HS-27A (cell line): ENCODE results near the gene SYCP2.

Experiments used
- DNase-seq: peaks from one replicate; pipeline ENCODE4 v3.0.0-alpha.2; 2012; ENCODE audit warnings: low read depth, missing footprints

Gene SYCP2

DNA sequence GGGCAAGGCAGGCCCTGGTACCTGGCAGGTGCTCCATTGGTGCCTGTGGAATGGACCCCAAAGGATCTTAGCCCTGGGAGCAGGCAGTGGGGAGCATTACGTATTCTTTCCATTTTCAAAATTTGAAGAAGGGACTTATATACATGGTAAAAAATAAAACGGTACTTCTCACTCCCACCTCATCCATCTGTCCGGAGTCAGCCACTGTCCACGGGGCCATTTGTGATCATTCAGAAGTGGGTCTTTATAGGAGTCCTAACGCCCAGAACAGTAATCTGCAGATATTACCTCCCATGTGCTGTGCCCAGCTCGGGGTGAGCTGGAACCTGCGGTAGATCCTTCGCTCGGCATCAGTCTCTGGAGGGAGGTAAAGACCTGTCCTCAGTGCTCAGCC is 110.4 kb downstream of the SYCP2 start:
- DNase-seq, result no peak

DNA sequence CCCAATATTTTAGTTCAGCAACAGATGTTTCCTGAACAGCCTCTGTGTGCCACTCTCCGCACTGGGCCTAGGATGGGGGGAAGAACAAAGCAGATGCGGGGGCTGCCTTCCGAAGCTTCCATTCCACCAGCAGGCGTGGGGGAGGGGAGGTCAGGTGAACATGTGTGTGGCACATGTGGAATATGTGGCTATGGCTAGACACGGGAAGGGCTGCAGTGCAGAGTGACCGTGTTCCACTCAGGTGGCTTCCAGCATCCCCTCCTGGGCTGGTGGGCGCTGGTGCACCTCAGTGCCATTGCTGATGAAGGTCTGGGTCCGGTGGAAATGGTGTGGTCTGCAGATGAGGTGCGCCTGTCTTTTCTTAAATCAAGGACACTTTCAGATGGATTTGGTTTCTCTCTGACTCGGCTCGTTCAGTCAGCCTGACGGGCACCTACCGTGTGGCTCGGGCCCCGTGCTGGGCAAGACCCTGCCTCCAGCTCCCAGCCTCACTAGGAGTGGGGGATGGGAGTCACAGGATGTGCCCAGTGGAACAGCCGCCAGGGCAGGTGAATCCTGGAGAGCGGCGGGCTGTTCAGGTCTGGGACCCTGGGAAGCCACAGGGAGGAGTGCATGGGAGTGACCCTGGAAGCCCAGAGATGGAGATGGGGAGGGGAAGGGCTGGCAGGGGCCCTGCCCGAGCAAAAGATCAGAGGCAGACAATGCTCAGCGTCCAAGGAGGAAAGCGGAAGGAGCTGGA is 111.0 kb downstream of the SYCP2 start:
- DNase-seq, result no peak

DNA sequence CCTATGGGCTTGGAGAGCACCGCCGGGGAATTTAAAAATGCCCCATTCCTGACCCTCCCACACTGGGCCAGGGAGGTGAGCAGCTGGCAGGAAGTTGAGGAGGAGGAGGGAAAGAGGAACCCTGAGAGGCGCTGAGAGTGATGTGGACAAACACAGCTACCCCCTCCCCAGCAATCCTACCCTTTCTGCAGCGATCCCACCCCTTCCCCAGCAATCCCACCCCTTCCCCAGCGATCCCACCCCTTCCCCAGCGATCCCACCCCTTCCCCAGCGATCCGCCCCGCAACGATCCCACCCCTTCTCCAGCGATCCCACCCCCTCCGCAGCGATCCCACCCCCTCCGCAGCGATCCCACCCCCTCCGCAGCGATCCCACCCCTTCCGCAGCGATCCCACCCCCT is 111.6 kb downstream of the SYCP2 start:
- DNase-seq, result no peak

GRCh38 chr20:59821201-59821600 is 112.2 kb downstream of the SYCP2 start:
- DNase-seq, result no peak

GRCh38 chr20:59820204-59821041 is 113.0 kb downstream of the SYCP2 start:
- DNase-seq, result no peak

GRCh38 chr20:59819496-59820203 is 113.8 kb downstream of the SYCP2 start:
- DNase-seq, result no peak

DNA sequence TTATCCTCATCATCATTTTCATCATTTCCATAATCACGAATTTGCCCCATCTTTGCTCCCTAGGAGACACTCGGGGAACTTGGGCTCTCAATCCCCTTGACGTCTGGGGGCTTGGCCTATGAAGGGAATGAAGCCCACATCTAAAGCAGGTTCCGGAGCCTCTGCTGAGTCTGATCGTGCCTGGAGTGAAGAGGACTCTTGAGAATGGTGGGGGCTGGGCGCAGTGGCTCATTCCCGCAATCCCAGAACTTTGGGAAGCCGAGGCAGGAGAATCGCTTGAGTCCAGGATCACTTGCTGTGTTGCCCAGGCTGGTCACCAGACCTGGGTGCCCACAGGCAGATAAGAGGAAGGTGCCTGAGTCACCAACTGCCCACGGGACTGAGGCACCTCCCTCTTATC is 114.5 kb downstream of the SYCP2 start:
- DNase-seq, result no peak

- no peak for DNase-seq
Observed at GRCh38 chr20:59817846-59818615, 115.4 kb downstream of the SYCP2 start.

DNA sequence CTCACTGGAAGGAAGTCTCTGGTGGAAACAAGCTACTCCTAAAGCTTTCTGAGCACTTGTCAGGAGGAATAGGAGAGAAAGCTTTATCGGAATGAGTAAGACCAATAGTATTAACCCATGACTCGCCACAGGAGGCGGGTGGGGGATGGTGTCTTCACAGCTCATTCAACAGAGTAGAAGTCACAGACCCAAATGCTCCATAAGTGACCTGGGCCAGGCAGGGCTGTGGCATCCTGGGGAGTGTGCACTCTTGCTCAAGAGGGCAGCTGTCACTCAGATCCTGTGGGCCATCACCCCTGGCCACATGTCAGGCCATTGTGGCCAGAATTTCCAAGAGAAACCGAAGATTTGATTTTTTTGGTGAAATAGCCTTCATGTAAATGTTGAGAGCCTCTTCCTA is 116.0 kb downstream of the SYCP2 start:
- DNase-seq, result no peak

- DNase-seq, result no peak
Observed at GRCh38 chr20:59816146-59816738, 117.2 kb downstream of the SYCP2 start.

DNA sequence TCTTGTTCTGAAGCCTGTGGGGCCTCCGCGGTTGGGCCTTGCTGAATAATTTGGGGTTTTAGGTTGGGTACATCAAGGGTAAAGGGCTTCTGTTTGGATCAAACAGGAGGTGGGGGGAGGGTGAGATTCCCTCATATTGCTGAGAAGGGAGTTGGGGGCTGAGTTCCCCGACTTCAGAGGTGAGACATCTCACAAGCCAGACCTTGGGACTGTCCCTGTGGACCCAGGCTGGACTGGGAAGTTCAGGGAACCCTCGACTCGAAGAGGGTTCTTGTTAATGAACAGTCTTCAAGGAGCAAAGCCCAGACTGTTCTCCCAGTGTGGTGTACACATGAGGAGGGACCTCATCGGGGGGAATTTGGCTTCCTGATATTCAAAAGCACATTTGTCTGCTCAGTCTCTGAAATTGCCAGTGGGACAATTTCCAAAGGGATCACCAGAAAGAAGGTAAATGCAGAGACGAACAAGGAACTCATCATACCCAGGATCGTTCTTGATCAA is 118.5 kb downstream of the SYCP2 start:
- no peak for DNase-seq

GRCh38 chr20:59813948-59814839 is 119.2 kb downstream of the SYCP2 start:
- DNase-seq, result no peak
